Transverse colon (tissue), 4 donors: ENCODE measurements around the gene SCAI.

Source experiments
- EP300 ChIP-seq: sonication (generic); formaldehyde crosslinking; IDR thresholded peaks from one replicate; pipeline ENCODE4 v1.6.1; 2017; ENCODE audit warnings: antibody characterized with exemption, low read depth
- POLR2A ChIP-seq: fragments of 450-650 bp; IDR thresholded peaks from one replicate; pipeline ENCODE4 v1.6.1; 2016; ENCODE audit warnings: antibody characterized with exemption, mild to moderate bottlenecking, moderate library complexity
- POLR2AphosphoS5 ChIP-seq, 3 donors: sonication (generic); formaldehyde crosslinking; IDR thresholded peaks; one replicate each; pipeline ENCODE4 v1.6.1; 2016; ENCODE audit warnings: antibody characterized with exemption in 3 of 3
- TF ChIP-seq, protein P1 (sequence below), 5 experiments: fragments of 200-600 bp in 3 of 5; fragments of 450-650 bp in 2 of 5; sonication (generic) in 3 of 5; IDR thresholded peaks; 1 replicate in 2 of 5; 2 replicates in 3 of 5; pipeline ENCODE4 v1.5.1; 2016 to 2017; ENCODE audit warnings: antibody characterized with exemption in 5 of 5, inconsistent platforms in 3 of 5, mild to moderate bottlenecking in 2 of 5, moderate library complexity in 1 of 5

DNA sequence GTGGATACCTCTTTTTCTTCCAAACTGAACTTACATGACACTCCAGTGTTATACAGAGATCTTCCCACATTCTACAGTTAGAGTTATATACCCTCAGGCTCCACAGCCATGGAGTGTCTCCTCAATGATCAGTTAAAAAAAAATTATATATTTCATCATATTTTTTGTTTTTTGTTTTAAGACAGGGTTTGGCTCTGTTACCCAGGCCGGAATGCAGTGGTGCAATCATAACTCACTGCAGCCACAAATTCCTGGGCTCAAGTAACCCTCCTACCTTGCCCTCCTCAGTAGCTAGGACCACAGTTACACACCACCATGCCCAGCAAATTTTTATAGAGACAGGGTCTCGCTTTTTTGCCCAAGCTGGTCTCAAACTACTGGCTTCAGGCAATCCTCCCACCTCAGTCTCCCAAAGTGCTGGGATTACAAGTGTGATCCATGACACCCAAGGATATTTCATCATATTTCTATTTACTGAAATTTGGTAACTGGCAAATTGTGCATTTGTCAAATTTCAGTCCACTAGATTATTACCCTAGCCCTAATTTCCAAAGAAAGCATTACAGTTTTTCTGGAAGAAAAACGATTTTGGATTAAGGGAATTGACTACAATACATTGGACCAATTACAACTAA lies 18.1 kb upstream of the SCAI start:
- TF ChIP-seq, protein P1, sequence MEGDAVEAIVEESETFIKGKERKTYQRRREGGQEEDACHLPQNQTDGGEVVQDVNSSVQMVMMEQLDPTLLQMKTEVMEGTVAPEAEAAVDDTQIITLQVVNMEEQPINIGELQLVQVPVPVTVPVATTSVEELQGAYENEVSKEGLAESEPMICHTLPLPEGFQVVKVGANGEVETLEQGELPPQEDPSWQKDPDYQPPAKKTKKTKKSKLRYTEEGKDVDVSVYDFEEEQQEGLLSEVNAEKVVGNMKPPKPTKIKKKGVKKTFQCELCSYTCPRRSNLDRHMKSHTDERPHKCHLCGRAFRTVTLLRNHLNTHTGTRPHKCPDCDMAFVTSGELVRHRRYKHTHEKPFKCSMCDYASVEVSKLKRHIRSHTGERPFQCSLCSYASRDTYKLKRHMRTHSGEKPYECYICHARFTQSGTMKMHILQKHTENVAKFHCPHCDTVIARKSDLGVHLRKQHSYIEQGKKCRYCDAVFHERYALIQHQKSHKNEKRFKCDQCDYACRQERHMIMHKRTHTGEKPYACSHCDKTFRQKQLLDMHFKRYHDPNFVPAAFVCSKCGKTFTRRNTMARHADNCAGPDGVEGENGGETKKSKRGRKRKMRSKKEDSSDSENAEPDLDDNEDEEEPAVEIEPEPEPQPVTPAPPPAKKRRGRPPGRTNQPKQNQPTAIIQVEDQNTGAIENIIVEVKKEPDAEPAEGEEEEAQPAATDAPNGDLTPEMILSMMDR (IDR thresholded peaks at IDR 0.05): no peak
- TF ChIP-seq EP300: no peak
- TF ChIP-seq POLR2AphosphoS5 (IDR thresholded peaks at IDR 0.05): no peak
- no peak for TF ChIP-seq POLR2A
